ENCODE results near the gene GTF3C1.

DNA sequence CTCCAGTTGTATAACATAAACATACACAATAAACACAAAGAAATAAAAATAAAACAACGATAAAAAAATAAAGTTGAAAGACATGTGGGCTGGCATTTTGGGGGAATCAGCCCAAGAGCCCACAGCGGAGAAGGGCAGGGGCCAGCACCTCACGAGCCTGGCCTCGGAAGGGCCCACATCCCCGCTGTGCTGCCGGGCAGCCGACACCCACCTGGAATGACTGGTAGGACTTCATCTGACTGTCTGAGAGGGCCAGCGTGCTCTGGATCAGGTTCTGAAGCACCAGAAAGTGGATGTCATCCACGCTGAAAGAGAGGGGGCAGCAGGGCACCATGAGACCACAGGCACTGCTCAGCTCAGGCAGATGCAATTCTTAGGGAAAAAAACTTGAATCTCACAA lies 73.5 kb downstream of the GTF3C1 start:
- TF ChIP-seq, protein P1, sequence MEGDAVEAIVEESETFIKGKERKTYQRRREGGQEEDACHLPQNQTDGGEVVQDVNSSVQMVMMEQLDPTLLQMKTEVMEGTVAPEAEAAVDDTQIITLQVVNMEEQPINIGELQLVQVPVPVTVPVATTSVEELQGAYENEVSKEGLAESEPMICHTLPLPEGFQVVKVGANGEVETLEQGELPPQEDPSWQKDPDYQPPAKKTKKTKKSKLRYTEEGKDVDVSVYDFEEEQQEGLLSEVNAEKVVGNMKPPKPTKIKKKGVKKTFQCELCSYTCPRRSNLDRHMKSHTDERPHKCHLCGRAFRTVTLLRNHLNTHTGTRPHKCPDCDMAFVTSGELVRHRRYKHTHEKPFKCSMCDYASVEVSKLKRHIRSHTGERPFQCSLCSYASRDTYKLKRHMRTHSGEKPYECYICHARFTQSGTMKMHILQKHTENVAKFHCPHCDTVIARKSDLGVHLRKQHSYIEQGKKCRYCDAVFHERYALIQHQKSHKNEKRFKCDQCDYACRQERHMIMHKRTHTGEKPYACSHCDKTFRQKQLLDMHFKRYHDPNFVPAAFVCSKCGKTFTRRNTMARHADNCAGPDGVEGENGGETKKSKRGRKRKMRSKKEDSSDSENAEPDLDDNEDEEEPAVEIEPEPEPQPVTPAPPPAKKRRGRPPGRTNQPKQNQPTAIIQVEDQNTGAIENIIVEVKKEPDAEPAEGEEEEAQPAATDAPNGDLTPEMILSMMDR (IDR thresholded peaks at IDR 0.05 in 8 of 11, conservative IDR thresholded peaks at IDR 0.05 in 3 of 11), result no peak
- no peak for TF ChIP-seq POLR2A (IDR thresholded peaks at IDR 0.05)
